ENCODE results near the gene ANAPC1. TPM values are rescaled to one million over a fixed set of nuclear protein-coding genes. Genes with fewer than 3 reads are reported as not detected.

The ANAPC1 gene
- total and polyA plus RNA-seq, 10 of the 15 experiments (the other 5 are each of a cell fraction or from before 2014, with no cell fraction given), result 10.0 to 108 (median 53.6) TPM

- TF ChIP-seq ZSCAN29 (IDR thresholded peaks at IDR 0.05) (no peak; the same call in 1 of the 2 replicates), IRF5 (IDR thresholded peaks at IDR 0.05; ENCODE audit: borderline replicate concordance) (no peak), NFYB (IDR thresholded peaks at IDR 0.05; ENCODE audit: insufficient read depth, low read depth, low read length) (no peak), TARDBP (IDR thresholded peaks at IDR 0.05; ENCODE audit: borderline replicate concordance) (no peak), ZBTB33 (IDR thresholded peaks at IDR 0.05) (no peak), ZZZ3 (IDR thresholded peaks at IDR 0.05; ENCODE audit: control insufficient read depth, insufficient read length, low read depth) (no peak), IRF3 (IDR thresholded peaks at IDR 0.05) (no peak), BCLAF1 (IDR thresholded peaks at IDR 0.05) (no peak), E2F4 (IDR thresholded peaks at IDR 0.05; ENCODE audit: low read depth, low read length) (no peak), CUX1 (IDR thresholded peaks at IDR 0.05; ENCODE audit: insufficient replicate concordance, low read depth, low read length) (no peak), YBX1 (IDR thresholded peaks at IDR 0.05) (no peak), GABPA (IDR thresholded peaks at IDR 0.05; ENCODE audit: low read depth) (no peak), PAX5 (IDR thresholded peaks at IDR 0.05; ENCODE audit: borderline replicate concordance, low read depth, low read length) (no peak), KLF5 (IDR thresholded peaks at IDR 0.05; ENCODE audit: partially characterized antibody) (no peak)
Measured at GRCh38 chr2:111897924-111898702, 14.1 kb upstream of the ANAPC1 start, which contains the start of gene MERTK (continued).

Measured in GM12878 (cell line).